D341Med (cell line): ENCODE data around the gene RMND5A.
"Not testable (repeated sequence)": the region's sequence is repeated elsewhere in the genome, so short reads cannot be mapped to it uniquely, and the experiment has no call there.

ENCODE experiments used
- DNase-seq: peaks from one replicate; pipeline ENCODE4 v3.0.0; 2012; ENCODE audit warnings: low spot score

The RMND5A gene

GRCh38 chr2:86714579-86715173, 5.4 kb upstream of the RMND5A start:
- DNase-seq = not testable (repeated sequence)

GRCh38 chr2:86719263-86719636, 841 bp upstream of the RMND5A start:
- not testable (repeated sequence) for DNase-seq

- not testable (repeated sequence) for DNase-seq
These were observed 639 bp downstream of the RMND5A start for GRCh38 chr2:86720540-86721320.

GRCh38 chr2:86725706-86726105, 5.6 kb downstream of the RMND5A start:
- not testable (repeated sequence) for DNase-seq

- DNase-seq = not testable (repeated sequence)
These were observed 12.0 kb downstream of the RMND5A start for GRCh38 chr2:86732040-86732525.

GRCh38 chr2:86732837-86733236, 12.7 kb downstream of the RMND5A start:
- DNase-seq = not testable (repeated sequence)

- DNase-seq = not testable (repeated sequence)
These were observed 13.4 kb downstream of the RMND5A start for GRCh38 chr2:86733528-86733927.

GRCh38 chr2:86734896-86735295, 14.8 kb downstream of the RMND5A start:
- not testable (repeated sequence) for DNase-seq

- not testable (repeated sequence) for DNase-seq
These were observed 19.4 kb downstream of the RMND5A start for GRCh38 chr2:86739485-86739884.

GRCh38 chr2:86739889-86740288, 19.8 kb downstream of the RMND5A start:
- not testable (repeated sequence) for DNase-seq

GRCh38 chr2:86741889-86742498, 21.9 kb downstream of the RMND5A start:
- DNase-seq = not testable (repeated sequence)

- DNase-seq = no peak
These were observed 24.1 kb downstream of the RMND5A start for GRCh38 chr2:86744152-86744551.

- no peak for DNase-seq
These were observed 26.8 kb downstream of the RMND5A start for GRCh38 chr2:86746939-86747338.

- no peak for DNase-seq
These were observed 27.9 kb downstream of the RMND5A start for GRCh38 chr2:86747711-86748639.

GRCh38 chr2:86750240-86750839, 30.2 kb downstream of the RMND5A start:
- DNase-seq = no peak

- DNase-seq = no peak
These were observed 31.7 kb downstream of the RMND5A start for GRCh38 chr2:86751778-86752177.

- no peak for DNase-seq
These were observed 32.8 kb downstream of the RMND5A start for GRCh38 chr2:86752934-86753333.

- DNase-seq = no peak
These were observed 33.5 kb downstream of the RMND5A start for GRCh38 chr2:86753606-86754005.

- no peak for DNase-seq
These were observed 38.3 kb downstream of the RMND5A start for GRCh38 chr2:86758405-86758804.

- no peak for DNase-seq
These were observed 40.3 kb downstream of the RMND5A start for GRCh38 chr2:86760371-86760770.

- peak; percentile 55 for DNase-seq
These were observed 44.7 kb downstream of the RMND5A start for GRCh38 chr2:86764661-86765309.
